Uterus (tissue), 2 donors: ENCODE data around the gene NUP133.

Experiments used
- POLR2A ChIP-seq, 2 donors: fragments of 450-650 bp; IDR thresholded peaks; one replicate each; pipeline ENCODE4 v1.6.1; 2016; ENCODE audit warnings: antibody characterized with exemption in 2 of 2, mild to moderate bottlenecking in 1 of 2, moderate library complexity in 1 of 2
- TF ChIP-seq, protein P1 (sequence below), 4 experiments: fragments of 200-600 bp in 2 of 4; fragments of 450-650 bp in 2 of 4; sonication (generic) in 2 of 4; IDR thresholded peaks; one replicate each; pipeline ENCODE4 v1.5.1; 2016 to 2019; ENCODE audit warnings: antibody characterized with exemption in 4 of 4, mild to moderate bottlenecking in 2 of 4, moderate library complexity in 1 of 4

DNA sequence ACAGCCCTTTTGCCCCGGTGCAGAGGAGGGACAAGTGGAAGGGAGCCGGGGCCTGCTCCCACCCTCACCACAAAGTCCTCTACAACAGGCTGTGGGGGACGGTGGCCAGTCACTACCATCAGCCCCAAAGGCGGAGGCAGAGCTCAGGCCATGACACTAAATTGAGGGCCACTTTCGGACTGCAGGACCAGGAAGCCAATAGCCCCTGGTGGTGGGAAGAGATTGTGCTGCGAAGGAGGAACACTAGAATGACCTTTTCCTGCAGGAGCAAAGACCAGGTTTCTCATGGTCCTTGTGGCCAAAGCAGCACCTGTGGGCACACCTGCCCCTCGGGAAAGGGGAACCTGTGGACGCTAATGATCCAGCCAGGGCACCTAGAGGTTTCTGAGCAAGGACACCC lies 104.6 kb downstream of the NUP133 start:
- TF ChIP-seq, protein P1, sequence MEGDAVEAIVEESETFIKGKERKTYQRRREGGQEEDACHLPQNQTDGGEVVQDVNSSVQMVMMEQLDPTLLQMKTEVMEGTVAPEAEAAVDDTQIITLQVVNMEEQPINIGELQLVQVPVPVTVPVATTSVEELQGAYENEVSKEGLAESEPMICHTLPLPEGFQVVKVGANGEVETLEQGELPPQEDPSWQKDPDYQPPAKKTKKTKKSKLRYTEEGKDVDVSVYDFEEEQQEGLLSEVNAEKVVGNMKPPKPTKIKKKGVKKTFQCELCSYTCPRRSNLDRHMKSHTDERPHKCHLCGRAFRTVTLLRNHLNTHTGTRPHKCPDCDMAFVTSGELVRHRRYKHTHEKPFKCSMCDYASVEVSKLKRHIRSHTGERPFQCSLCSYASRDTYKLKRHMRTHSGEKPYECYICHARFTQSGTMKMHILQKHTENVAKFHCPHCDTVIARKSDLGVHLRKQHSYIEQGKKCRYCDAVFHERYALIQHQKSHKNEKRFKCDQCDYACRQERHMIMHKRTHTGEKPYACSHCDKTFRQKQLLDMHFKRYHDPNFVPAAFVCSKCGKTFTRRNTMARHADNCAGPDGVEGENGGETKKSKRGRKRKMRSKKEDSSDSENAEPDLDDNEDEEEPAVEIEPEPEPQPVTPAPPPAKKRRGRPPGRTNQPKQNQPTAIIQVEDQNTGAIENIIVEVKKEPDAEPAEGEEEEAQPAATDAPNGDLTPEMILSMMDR (IDR thresholded peaks at IDR 0.05): no peak
- TF ChIP-seq POLR2A (IDR thresholded peaks at IDR 0.05): no peak
